Panc1 (cell line): ENCODE data around the gene ATL2. TPM values are rescaled to one million over a fixed set of nuclear protein-coding genes. Genes with fewer than 3 reads are reported as not detected.

Experiments used
- ATAC-seq: fragments of 200-7000 bp; cut with Tn5 transposase; 2 replicates; pipeline ENCODE4 v1.9.1; 2020; ENCODE audit warnings: mild to moderate bottlenecking, moderate library complexity
- BruUV-seq: library from RNA; stranded (reverse); fragments of 400-500 nt; replicated peaks from 2 replicates; lab custom pipeline; 2021; lab: Mats Ljungman, UMichigan
- CTCF ChIA-PET: fragments of 300-600 bp; sonication (Branson Sonifier 250); formaldehyde crosslinking; loops from one replicate; lab custom pipeline; 2022; ENCODE audit warnings: antibody characterized with exemption; lab: Charles Lee
- POLR2A ChIA-PET: fragments of 300-600 bp; sonication (Branson Sonifier 250); formaldehyde crosslinking; loops from one replicate; lab custom pipeline; 2022; ENCODE audit warnings: antibody characterized with exemption; lab: Charles Lee
- DNase-seq: peaks from one replicate; pipeline ENCODE4 v3.0.0-alpha.2; 2010; ENCODE audit warnings: low read depth, low spot score
- H3K27ac ChIP-seq: 2 replicates; pipeline ENCODE4 v1.5.1; 2011; ENCODE audit warnings: mild to moderate bottlenecking, low read length, inconsistent platforms
- H3K27me3 ChIP-seq: fragments of 200-500 bp; sonication (Bioruptor generic); 2 replicates; pipeline ENCODE4 v1.6.0; 2014; ENCODE audit warnings: low read length, inconsistent platforms; ENCODE audit not compliant: control insufficient read depth, insufficient read depth
- H3K36me3 ChIP-seq: fragments of 200-500 bp; sonication (Bioruptor generic); 2 replicates; pipeline ENCODE4 v1.5.1; 2014; ENCODE audit warnings: inconsistent platforms, mild to moderate bottlenecking, low read length, moderate library complexity; ENCODE audit not compliant: control insufficient read depth, insufficient read depth
- H3K4me1 ChIP-seq: 2 replicates; pipeline ENCODE4 v1.5.1; 2011; ENCODE audit warnings: inconsistent platforms, mild to moderate bottlenecking, low read length, moderate library complexity; ENCODE audit not compliant: control insufficient read depth, insufficient read depth
- H3K4me3 ChIP-seq, 2 experiments: 2 replicates each; pipeline ENCODE4 v1.5.1; 2011 to 2012; ENCODE audit warnings: low read depth in 2 of 2, low read length in 2 of 2, mild to moderate bottlenecking in 2 of 2, inconsistent platforms in 1 of 2, moderate library complexity in 1 of 2
- H3K9me3 ChIP-seq: fragments of 200-500 bp; sonication (Bioruptor generic); 2 replicates; pipeline ENCODE4 v1.5.1; 2014; ENCODE audit warnings: low read depth, mild to moderate bottlenecking, inconsistent platforms, low read length, moderate library complexity; ENCODE audit not compliant: control insufficient read depth, insufficient read depth
- CTCF ChIP-seq: fragments of 450-650 bp; IDR thresholded peaks from 2 replicates; pipeline ENCODE4 v1.5.1; 2017; ENCODE audit warnings: mild to moderate bottlenecking
- POLR2AphosphoS5 ChIP-seq: IDR thresholded peaks from 2 replicates; pipeline ENCODE4 v1.6.1; 2012; ENCODE audit warnings: mild to moderate bottlenecking, low read depth, low read length, moderate library complexity
- REST ChIP-seq, 2 experiments: IDR thresholded peaks; 2 replicates each; pipeline ENCODE4 v1.6.1; 2011 to 2012; ENCODE audit warnings: low read depth in 2 of 2, control low read depth in 1 of 2, low read length in 1 of 2, mild to moderate bottlenecking in 1 of 2, moderate library complexity in 1 of 2; ENCODE audit not compliant: insufficient read depth in 1 of 2
- SIN3A ChIP-seq: IDR thresholded peaks from 2 replicates; pipeline ENCODE4 v1.6.1; 2012; ENCODE audit warnings: low read depth, mild to moderate bottlenecking, low read length, moderate library complexity, borderline replicate concordance; ENCODE audit not compliant: insufficient read depth
- TCF7L2 ChIP-seq: IDR thresholded peaks from 2 replicates; pipeline ENCODE4 v1.6.1; 2011; ENCODE audit warnings: mild to moderate bottlenecking, low read depth, low read length, inconsistent platforms
- in situ Hi-C: cut with HindIII; loops from 2 replicates; pipeline ENCODE4 v1.10.0; 2016; ENCODE audit warnings: low sequenced_read_pairs, low pct_unique_long_range_greater_than_20kb
- intact Hi-C: fragments of 100-400 bp; cut with micrococcal nuclease; formaldehyde crosslinking; loops from one replicate; pipeline ENCODE4 v1.10.0; 2022; ENCODE audit not compliant: unreplicated experiment
- total RNA-seq: library from RNA; stranded (reverse); gene quantifications from one replicate; pipeline ENCODE4 v1.2.1, GENCODE V29; 2021; ENCODE audit not compliant: unreplicated experiment

ATL2 gene
- total RNA-seq, 1 experiment from 2014 or later: 78.7 TPM

DNA sequence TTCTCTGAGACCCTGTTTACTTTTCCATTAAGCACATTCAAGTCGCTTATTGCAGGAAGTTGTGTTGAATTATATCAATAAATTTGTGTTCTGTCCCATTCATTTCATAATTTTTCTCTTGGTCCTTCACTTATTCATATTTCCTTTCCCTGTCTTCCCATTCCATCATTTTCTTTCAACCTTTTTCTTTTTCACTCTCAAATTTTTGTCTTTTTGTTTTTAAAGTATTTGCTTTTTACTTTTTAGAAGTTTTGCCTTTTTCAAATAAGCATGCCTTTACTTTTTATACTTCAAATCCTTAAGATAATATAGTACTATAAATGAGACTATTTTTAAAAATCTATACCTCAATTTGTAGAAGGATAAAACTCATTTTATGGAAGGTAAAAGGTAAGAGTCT lies 120.5 kb downstream of the ATL2 start:
- no peak for ATAC-seq
- BruUV-seq: no TSS peak

GRCh38 chr2:38255211-38255610 lies 121.9 kb downstream of the ATL2 start:
- Histone ChIP-seq H3K4me1 (no peaks in the 10 kb centered on the region), H3K36me3 (no peaks in the 10 kb centered on the region), H3K4me3 (no peak overlapping the region), H3K27ac (no peak overlapping the region), H3K27me3 (no peaks in the 10 kb centered on the region), H3K9me3 (no peaks in the 10 kb centered on the region)
- in situ Hi-C loops: no loop called here
- ATAC-seq (no peak), DNase-seq (no peak)
- no TSS peak for BruUV-seq
- TF ChIP-seq TCF7L2 (no peak), POLR2AphosphoS5 (no peak), REST (IDR thresholded peaks at IDR 0.05; ENCODE audit: insufficient read depth in 1 of 2, low read depth in 2 of 2, low read length in 1 of 2) (no peak), SIN3A (no peak), CTCF (no peak)
- intact Hi-C loops: no loop called here
- POLR2A ChIA-PET: no interaction called here
- CTCF ChIA-PET: no interaction called here

More for the DNA sequence above, 120.5 kb downstream of the ATL2 start:
- TF ChIP-seq REST (IDR thresholded peaks at IDR 0.05; ENCODE audit: insufficient read depth in 1 of 2, low read depth in 2 of 2, low read length in 1 of 2) (no peak), POLR2AphosphoS5 (no peak), TCF7L2 (no peak), CTCF (no peak), SIN3A (no peak)
- H3K27ac ChIP-seq: no peak overlapping the region
- H3K36me3 ChIP-seq: no peaks in the 10 kb centered on the region
- CTCF ChIA-PET: no interaction called here
- no peak for DNase-seq
- in situ Hi-C loops: no loop called here
- no peaks in the 10 kb centered on the region for H3K27me3 ChIP-seq
- POLR2A ChIA-PET: no interaction called here
- peaks cover 3% of the 10 kb centered on the region; the same call in 1 of the 2 replicates for H3K4me1 ChIP-seq
- H3K4me3 ChIP-seq: no peak overlapping the region
- H3K9me3 ChIP-seq: no peaks in the 10 kb centered on the region
- intact Hi-C loops: no loop called here
